Adrenal gland (tissue), 12 donors: ENCODE results near the gene MRGPRD. TPM values are rescaled to one million over a fixed set of nuclear protein-coding genes. Genes with fewer than 3 reads are reported as not detected.

Experiments used
- DNase-seq, 7 donors: peaks; one replicate each; pipeline ENCODE4 v3.0.0-alpha.2; 2019 to 2020
- H3K27ac ChIP-seq, 5 donors: fragments of 200-600 bp; sonication (generic) in 4 of 5; 1 replicate in 3 of 5; 2 replicates in 2 of 5; pipeline versions ENCODE4 v1.5.1 to v1.8.0; 2016 to 2020; ENCODE audit warnings: mild to moderate bottlenecking in 1 of 5
- H3K27me3 ChIP-seq: fragments of 200-600 bp; 2 replicates; pipeline ENCODE4 v1.8.0; 2021
- H3K36me3 ChIP-seq, 2 donors: fragments of 200-600 bp; replicated peaks in 1 of 2; 1 replicate in 1 of 2; 2 replicates in 1 of 2; pipeline versions ENCODE4 v1.5.1 to v1.8.0; 2018 to 2022
- H3K4me1 ChIP-seq, 2 donors: fragments of 200-600 bp; replicated peaks in 1 of 2; 1 replicate in 1 of 2; 2 replicates in 1 of 2; pipeline versions ENCODE4 v1.5.1 to v1.8.0; 2018 to 2021
- H3K4me3 ChIP-seq, 4 donors: fragments of 200-600 bp; sonication (generic) in 3 of 4; one replicate each; pipeline ENCODE4 v1.5.1; 2016 to 2018
- H3K9me3 ChIP-seq, 3 donors: fragments of 200-600 bp; sonication (generic) in 1 of 3; replicated peaks in 1 of 3; 1 replicate in 2 of 3; 2 replicates in 1 of 3; pipeline versions ENCODE4 v1.5.1 to v1.8.0; 2016 to 2021
- POLR2A ChIP-seq, 2 donors: fragments of 450-650 bp; IDR thresholded peaks; one replicate each; pipeline ENCODE4 v1.6.1; 2017; ENCODE audit warnings: antibody characterized with exemption in 2 of 2, mild to moderate bottlenecking in 2 of 2, moderate library complexity in 1 of 2
- WGBS, 4 donors: extraction: QIAGEN DNeasy Blood & Tissue Kit in 2 of 4; methylation state at CpG; one replicate each; pipeline versions ENCODE4 v1.1.5 to v1.1.7; 2013 to 2017; 5-methylcytosine and 5-hydroxymethylcytosine counted together
- intact Hi-C, 2 donors: fragments of 100-400 bp; cut with DNase I; formaldehyde crosslinking; loops; one replicate each; pipeline versions ENCODE4 v1.14.1 to v1.15.0; 2022 to 2023
- polyA plus RNA-seq, 3 donors: library from polyadenylated mRNA; stranded (reverse); fragments of 200-250 nt in 2 of 3; fragments of 350-450 nt in 1 of 3; fragmentation: Illumina TruSeq in 1 of 3; extraction: RNeasy Lipid Tissue Mini Kit (QIAGEN cat#74804) in 1 of 3; gene quantifications; one replicate each; pipeline ENCODE4 v1.2.3, GENCODE V29; 2013 to 2014
- total RNA-seq, 9 donors: library from RNA; depleted of rRNA in 4 of 9; stranded (reverse); fragments of >200 nt in 4 of 9; fragments of 120-200 nt in 1 of 9; fragmentation: NEBNext Ultra II Directional in 1 of 9; extraction: Animal tissue kit (Norgen Biotek cat#: 25700) in 1 of 9; gene quantifications; one replicate each; pipeline versions ENCODE4 v1.1.0 to v1.2.4, GENCODE V29; 2013 to 2023
- TF ChIP-seq, protein P1 (sequence below), 6 experiments: fragments of 450-650 bp in 4 of 6; fragments of 200-600 bp in 2 of 6; sonication (generic) in 1 of 6; IDR thresholded peaks; 1 replicate in 5 of 6; 2 replicates in 1 of 6; pipeline versions ENCODE4 v1.5.1 to v1.8.0; 2016 to 2021; ENCODE audit warnings: antibody characterized with exemption in 6 of 6, mild to moderate bottlenecking in 2 of 6, moderate library complexity in 1 of 6
- donor health status: healthy with polysubstance abuse.
- donor health status: Bipolar disorder and iron deficiency.
- donor health status: DM: yes; HTN: yes; CAD: no.
- donor health status: DM: no; HTN: no; CAD: no.
- donor health status: DM: no; HTN: no; CAD: no.
- donor health status: DM: yes; HTN: yes; CAD: no.

Gene MRGPRD
- total and polyA plus RNA-seq, 12 donors = not detected

DNA sequence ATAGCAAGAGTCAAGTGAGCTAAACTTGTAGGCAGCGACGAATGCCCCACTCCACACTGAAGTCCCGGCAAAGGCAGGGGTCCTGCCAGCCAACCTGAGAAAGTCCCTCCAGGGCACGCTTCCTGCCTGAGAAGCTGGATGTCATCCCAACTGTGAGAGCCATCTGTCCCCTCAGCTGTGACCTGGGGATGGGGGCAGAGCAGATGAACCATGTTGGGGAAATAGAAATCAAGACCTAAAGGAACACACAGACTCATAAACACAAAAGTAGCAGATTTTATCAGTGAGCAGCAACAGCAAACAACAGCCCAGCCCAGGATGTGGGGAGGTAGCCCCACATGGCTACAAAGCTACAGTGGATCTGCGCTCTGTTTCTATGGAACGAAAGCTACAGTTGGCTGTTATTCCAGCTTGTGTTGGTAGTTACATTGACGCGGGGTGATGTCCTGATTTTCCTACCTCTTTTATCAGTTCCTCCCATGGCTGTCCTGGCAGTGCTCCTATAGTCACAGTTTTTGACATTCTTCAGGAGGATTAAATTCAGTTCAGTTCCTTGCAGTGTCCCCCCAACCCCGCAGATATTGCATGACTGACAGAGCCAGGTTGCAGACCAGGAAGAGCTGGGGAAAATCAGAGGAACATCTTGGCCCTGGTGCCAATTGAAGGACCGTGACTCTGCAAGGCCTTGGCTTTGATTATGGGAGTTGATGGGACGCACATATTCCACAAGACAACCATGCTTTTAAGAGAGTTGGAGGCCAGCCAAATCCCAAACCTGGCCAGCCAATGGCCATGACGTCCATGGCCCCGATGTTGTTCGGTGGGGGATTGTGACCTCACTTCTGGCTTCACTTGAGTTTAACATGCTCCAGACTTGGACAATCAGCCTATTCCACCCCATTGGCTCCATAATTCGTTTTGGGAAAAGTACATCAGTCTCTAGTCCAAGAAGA is 14.6 kb downstream of the MRGPRD start:
- 84 to 87% (median 85%) methylated on average over 11 to 15 of the region's 15 CpGs for WGBS, 4 donors
- Histone ChIP-seq H3K36me3 (no peaks in the 10 kb centered on the region), H3K4me3 (no peak overlapping the region), H3K27me3 (no peaks in the 10 kb centered on the region), H3K4me1 (no peaks in the 10 kb centered on the region), H3K9me3 (no peaks in the 10 kb centered on the region), H3K27ac (no peak overlapping the region)
- peak in 2 of 7 donors; percentile 9 to 44 for DNase-seq
- intact Hi-C loops = no loop called here
- no peak for TF ChIP-seq POLR2A (IDR thresholded peaks at IDR 0.05)
- TF ChIP-seq, protein P1, sequence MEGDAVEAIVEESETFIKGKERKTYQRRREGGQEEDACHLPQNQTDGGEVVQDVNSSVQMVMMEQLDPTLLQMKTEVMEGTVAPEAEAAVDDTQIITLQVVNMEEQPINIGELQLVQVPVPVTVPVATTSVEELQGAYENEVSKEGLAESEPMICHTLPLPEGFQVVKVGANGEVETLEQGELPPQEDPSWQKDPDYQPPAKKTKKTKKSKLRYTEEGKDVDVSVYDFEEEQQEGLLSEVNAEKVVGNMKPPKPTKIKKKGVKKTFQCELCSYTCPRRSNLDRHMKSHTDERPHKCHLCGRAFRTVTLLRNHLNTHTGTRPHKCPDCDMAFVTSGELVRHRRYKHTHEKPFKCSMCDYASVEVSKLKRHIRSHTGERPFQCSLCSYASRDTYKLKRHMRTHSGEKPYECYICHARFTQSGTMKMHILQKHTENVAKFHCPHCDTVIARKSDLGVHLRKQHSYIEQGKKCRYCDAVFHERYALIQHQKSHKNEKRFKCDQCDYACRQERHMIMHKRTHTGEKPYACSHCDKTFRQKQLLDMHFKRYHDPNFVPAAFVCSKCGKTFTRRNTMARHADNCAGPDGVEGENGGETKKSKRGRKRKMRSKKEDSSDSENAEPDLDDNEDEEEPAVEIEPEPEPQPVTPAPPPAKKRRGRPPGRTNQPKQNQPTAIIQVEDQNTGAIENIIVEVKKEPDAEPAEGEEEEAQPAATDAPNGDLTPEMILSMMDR (IDR thresholded peaks at IDR 0.05) = no peak

DNA sequence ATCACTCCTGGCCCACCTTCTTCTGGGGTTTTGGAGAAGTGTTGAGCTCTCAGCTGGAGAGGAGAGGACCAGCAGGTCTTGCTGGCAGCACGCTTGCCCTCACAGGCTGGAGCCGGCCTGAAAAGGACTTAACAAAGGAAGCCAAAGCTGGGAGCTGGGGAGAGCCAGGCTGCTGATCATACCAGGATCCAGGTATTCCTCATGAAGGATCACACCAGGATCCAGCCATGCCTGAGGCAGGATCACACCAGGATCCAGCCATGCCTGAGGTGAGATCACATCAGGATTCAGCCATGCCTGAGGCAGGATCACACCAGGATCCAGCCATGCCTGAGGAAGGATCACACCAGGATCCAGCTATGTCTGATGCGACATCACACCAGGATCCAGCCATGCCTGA is 17.0 kb downstream of the MRGPRD start:
- H3K9me3 ChIP-seq = no peaks in the 10 kb centered on the region
- no peak overlapping the region for H3K4me3 ChIP-seq
- no peaks in the 10 kb centered on the region for H3K36me3 ChIP-seq
- H3K27me3 ChIP-seq = no peaks in the 10 kb centered on the region
- H3K27ac ChIP-seq = no peak overlapping the region
- WGBS, 4 donors = 78 to 100% (median 95%) methylated on average over 1 to 3 of the region's 3 CpGs
- no peaks in the 10 kb centered on the region for H3K4me1 ChIP-seq
- no peak for DNase-seq
- intact Hi-C loops = no loop called here
- TF ChIP-seq, protein P1 (IDR thresholded peaks at IDR 0.05) = no peak
- TF ChIP-seq POLR2A (IDR thresholded peaks at IDR 0.05) = no peak

DNA sequence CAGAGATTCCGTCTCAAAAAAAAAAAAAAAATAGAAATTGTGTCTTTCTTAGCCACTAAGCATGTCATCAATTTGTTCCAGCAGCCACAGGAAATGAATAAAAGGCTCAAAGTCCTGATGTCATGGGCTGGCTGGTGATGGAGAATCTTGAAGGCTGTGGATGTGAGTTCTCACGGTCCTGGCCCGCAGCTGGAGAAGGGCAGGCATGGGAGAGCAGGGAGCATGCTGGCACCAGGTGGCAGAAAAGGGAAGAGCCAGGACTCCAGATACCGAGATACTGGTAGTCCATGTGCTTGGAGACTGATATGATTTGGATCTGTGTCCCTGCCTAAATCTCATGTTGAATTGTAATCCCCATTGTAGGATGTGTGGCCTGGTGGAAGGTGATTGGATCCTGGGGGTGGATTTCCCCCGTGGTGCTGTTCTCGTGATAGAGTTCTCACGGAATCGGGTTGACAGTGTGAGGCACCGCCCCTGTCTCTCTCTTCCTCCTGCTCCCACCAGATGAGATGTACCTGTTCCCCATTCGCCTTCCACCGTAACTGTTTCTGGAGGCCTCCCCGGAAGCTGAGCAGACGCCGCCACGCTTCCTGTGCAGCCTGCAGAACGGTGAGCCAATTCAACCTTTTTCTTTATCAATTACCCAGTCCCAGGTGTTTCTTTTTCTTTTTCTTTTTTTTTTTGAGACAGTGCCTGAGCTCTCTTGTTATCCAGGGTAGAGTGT is 18.1 kb downstream of the MRGPRD start:
- Histone ChIP-seq H3K27ac (no peak overlapping the region), H3K27me3 (no peaks in the 10 kb centered on the region), H3K4me1 (no peaks in the 10 kb centered on the region), H3K4me3 (no peak overlapping the region), H3K9me3 (no peaks in the 10 kb centered on the region), H3K36me3 (no peaks in the 10 kb centered on the region)
- intact Hi-C loops = no loop called here
- TF ChIP-seq, protein P1 (IDR thresholded peaks at IDR 0.05) = no peak
- no peak for DNase-seq
- WGBS, 4 donors = 83 to 87% (median 84%) methylated on average over 16 of the region's 16 CpGs

DNA sequence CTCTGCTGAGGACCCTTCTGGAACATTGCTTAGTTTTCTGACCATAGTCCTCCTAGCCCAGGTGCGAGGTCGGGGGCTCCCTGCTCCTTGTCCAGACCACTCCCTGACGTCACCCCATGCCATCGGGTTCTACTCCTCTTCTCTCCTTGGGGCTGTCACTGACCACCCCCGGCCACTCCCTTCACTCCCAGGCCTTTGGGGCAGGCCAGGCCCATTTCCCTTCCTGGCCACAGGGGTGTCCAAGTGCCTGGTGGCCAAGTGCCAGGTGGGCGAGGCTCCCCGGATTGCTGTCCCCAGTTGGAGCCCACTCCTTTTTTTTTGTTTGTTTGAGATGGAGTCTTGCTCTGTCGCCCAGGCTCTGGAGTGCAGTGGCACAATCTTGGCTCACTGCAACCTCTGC is 19.5 kb downstream of the MRGPRD start:
- DNase-seq = no peak
- no peak overlapping the region for H3K4me3 ChIP-seq
- no peak overlapping the region for H3K27ac ChIP-seq
- H3K9me3 ChIP-seq = no peaks in the 10 kb centered on the region
- no peaks in the 10 kb centered on the region for H3K36me3 ChIP-seq
- intact Hi-C loops = no loop called here
- 72 to 89% (median 82%) methylated on average over 7 to 8 of the region's 8 CpGs for WGBS, 4 donors
- no peak for TF ChIP-seq POLR2A (IDR thresholded peaks at IDR 0.05)
- TF ChIP-seq, protein P1 (IDR thresholded peaks at IDR 0.05) = no peak
- H3K4me1 ChIP-seq = no peaks in the 10 kb centered on the region
- H3K27me3 ChIP-seq = no peaks in the 10 kb centered on the region
